Measurements from ENCODE around the gene RBPJL.

- TF ChIP-seq CTCF (IDR thresholded peaks at IDR 0.05) (no peak), POLR2A (IDR thresholded peaks at IDR 0.05) (no peak)
Observed at GRCh38 chr20:45269754-45270270, 36.8 kb upstream of the RBPJL start.

Measured in uterus (tissue), 2 donors.